GM18498 (cell line): ENCODE data around the gene NCF4.
A peak's percentile ranks its signal among the peaks of the same experiment; 100 is the strongest.

Source experiments
- ATAC-seq: cut with Tn5 transposase; IDR thresholded peaks from one replicate; pipeline ENCODE4 v1.9.1; 2021; ENCODE audit warnings: mild to moderate bottlenecking, moderate library complexity; ENCODE audit not compliant: unreplicated experiment

The NCF4 gene

GRCh38 chr22:36863979-36864378 lies 3.2 kb downstream of the NCF4 start:
- ATAC-seq: no peak

- no peak for ATAC-seq
Observed at GRCh38 chr22:36864454-36865215, 3.8 kb downstream of the NCF4 start.

GRCh38 chr22:36865346-36865745 lies 4.5 kb downstream of the NCF4 start:
- ATAC-seq: no peak

GRCh38 chr22:36867695-36868094 lies 6.9 kb downstream of the NCF4 start:
- no peak for ATAC-seq

GRCh38 chr22:36868546-36869181 lies 7.9 kb downstream of the NCF4 start:
- ATAC-seq: no peak

- ATAC-seq: no peak
Observed at GRCh38 chr22:36870250-36870649, 9.4 kb downstream of the NCF4 start.

- ATAC-seq: no peak
Observed at GRCh38 chr22:36871669-36872081, 10.9 kb downstream of the NCF4 start.

GRCh38 chr22:36872084-36872483 lies 11.3 kb downstream of the NCF4 start:
- ATAC-seq: no peak

GRCh38 chr22:36872866-36873498 lies 12.2 kb downstream of the NCF4 start:
- ATAC-seq: no peak

GRCh38 chr22:36873614-36874308 lies 13.0 kb downstream of the NCF4 start:
- peak; percentile 77 for ATAC-seq

GRCh38 chr22:36874309-36874696 lies 13.5 kb downstream of the NCF4 start:
- no peak for ATAC-seq

GRCh38 chr22:36874736-36875135 lies 13.9 kb downstream of the NCF4 start:
- no peak for ATAC-seq

- ATAC-seq: no peak
Observed at GRCh38 chr22:36875741-36876140, 14.9 kb downstream of the NCF4 start.

- ATAC-seq: no peak
Observed at GRCh38 chr22:36879775-36880174, 19.0 kb downstream of the NCF4 start.

GRCh38 chr22:36881504-36882245 lies 20.9 kb downstream of the NCF4 start:
- no peak for ATAC-seq

GRCh38 chr22:36884349-36885158 lies 23.7 kb downstream of the NCF4 start:
- ATAC-seq: no peak

- no peak for ATAC-seq
Observed at GRCh38 chr22:36885474-36885873, 24.7 kb downstream of the NCF4 start.

- ATAC-seq: no peak
Observed at GRCh38 chr22:36886016-36886415, 25.2 kb downstream of the NCF4 start.

GRCh38 chr22:36887162-36887561 lies 26.4 kb downstream of the NCF4 start:
- no peak for ATAC-seq

- no peak for ATAC-seq
Observed at GRCh38 chr22:36891646-36892045, 30.8 kb downstream of the NCF4 start.
